Measurements from ENCODE around the gene ZNF280C.
A peak's percentile ranks its signal among the peaks of the same experiment; 100 is the strongest.

Gene ZNF280C

GRCh38 chrX:130179170-130179569, 89.5 kb downstream of the ZNF280C start:
- no peak for DNase-seq (ENCODE audit: low read depth in 2 of 2)

DNA sequence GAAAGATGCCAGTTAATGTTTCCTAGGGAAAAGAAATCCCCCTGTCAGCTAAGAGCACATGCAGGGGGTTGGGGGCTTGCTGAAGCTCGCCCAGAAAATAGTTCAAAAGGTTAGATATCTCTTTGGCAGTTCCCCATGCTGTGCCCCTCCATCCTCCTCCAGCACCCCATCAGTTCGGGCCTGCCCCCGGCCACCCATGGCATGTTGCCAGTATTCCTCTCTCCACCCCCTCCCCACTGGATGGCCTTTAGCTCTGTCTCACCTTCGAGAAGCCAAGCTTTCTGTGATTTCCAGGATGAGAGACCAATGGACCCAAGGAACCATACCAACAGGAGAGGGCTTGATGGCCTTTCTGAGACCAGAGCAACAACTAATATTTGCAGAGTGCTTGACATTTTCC, 91.8 kb downstream of the ZNF280C start:
- DNase-seq (ENCODE audit: low read depth in 2 of 2), result no peak

DNA sequence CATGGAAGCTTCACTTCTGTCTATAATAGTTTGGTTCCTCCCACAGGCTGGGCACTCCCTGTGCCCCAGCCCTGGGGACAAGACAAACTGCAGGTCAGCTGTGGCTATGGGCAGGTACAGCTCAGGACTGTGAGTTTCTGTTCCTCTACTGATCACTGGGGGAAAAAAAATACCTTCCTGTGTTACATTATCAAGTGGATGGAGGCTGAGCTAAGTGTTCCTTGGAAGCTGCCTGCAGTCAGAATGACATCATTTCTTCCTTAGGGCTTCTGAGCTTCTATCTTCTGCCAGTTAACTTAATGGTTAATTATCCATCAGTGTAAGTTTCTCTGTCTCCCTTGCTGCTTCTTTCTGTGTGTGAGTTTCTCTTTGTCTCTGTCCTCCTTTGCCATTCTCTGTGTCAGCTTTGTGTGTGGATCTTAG, 92.3 kb downstream of the ZNF280C start:
- no peak for DNase-seq (ENCODE audit: low read depth in 2 of 2)

- DNase-seq (ENCODE audit: low read depth in 2 of 2), result no peak
These were observed 93.8 kb downstream of the ZNF280C start for GRCh38 chrX:130174937-130175336.

GRCh38 chrX:130174045-130174704, 94.5 kb downstream of the ZNF280C start:
- DNase-seq (ENCODE audit: low read depth in 2 of 2), result no peak

DNA sequence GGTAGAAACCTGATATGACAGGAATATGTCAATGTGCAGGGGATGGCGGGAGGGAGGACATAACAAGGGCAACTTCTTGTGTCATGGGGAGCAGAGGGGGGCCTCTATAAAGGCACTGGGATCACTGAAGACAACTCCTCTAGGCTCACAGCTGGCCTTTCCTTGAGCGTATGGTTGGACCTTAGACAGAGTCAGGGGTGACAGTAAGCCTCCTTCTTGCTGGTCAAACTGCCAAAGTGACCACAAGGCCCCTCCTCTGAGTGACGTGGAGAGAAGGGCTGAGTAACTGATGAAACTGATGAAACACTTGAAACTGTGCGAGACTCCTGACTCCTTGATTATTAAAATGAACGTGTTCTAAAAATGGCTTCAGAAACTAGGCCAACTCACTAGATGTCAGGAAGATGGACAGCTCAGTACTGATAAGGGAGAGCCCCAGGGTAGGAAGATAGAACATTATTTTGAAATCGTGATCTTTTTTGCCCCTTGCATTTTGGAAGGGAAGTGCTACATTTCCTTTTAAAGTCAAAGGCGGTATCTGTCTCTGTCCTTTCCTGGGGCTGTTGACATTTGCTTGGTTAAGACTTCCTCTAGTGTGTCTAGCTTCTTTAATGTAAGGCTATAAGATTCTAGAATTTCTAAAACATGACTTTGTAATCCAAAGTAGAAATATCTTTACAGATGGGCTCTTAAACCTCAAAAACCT, 95.4 kb downstream of the ZNF280C start:
- DNase-seq (ENCODE audit: low read depth in 2 of 2), result peak; percentile 36 to 39

- no peak for DNase-seq (ENCODE audit: low read depth in 2 of 2)
These were observed 96.4 kb downstream of the ZNF280C start for GRCh38 chrX:130172127-130172845.

GRCh38 chrX:130171446-130172126, 97.1 kb downstream of the ZNF280C start, which contains the start of gene RAB33A:
RAB33A (plus strand) TSS chrX:130171962; CDS start chrX:130172063, 101 bp downstream.
- peak; percentile 4 to 16 for DNase-seq (ENCODE audit: low read depth in 2 of 2)

GRCh38 chrX:130170752-130171445, 97.8 kb downstream of the ZNF280C start:
- peak; percentile 53 to 63 for DNase-seq (ENCODE audit: low read depth in 2 of 2)

- no peak for DNase-seq (ENCODE audit: low read depth in 2 of 2)
These were observed 101.7 kb downstream of the ZNF280C start for GRCh38 chrX:130167040-130167439.

GRCh38 chrX:130166503-130166777, 102.3 kb downstream of the ZNF280C start:
- no peak for DNase-seq (ENCODE audit: low read depth in 2 of 2)

GRCh38 chrX:130165703-130166502, 102.8 kb downstream of the ZNF280C start, which contains the start of gene AIFM1:
AIFM1 (minus strand) TSS chrX:130165841; CDS start chrX:130165656, 185 bp downstream.
- peak; percentile 82 to 85 for DNase-seq (ENCODE audit: low read depth in 2 of 2)

DNA sequence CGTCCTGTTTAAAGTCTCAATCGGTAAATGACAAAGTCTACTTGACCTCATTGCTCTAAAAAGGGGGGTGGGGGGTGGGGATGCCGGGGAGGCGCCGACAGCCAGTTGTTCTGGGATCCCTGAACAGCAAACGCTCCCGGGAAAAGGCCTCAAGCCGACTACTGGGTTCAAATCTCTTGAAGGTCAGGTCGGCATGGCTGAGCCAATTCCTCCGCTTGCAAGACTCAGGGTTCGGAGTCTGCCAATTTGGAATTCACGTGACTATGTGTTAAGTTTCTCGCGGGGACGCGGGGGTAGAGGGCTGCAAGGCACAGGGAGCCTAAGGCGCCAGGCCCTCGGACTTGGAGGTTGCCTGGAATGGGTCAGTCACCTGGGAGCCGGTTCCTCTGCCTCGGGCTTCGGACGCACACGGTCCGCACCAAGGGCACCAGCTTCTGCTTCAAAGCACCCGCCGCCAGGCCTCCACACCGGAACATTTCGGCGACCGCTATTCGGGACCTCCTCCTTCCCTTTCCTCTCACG, 103.5 kb downstream of the ZNF280C start:
- DNase-seq (ENCODE audit: low read depth in 2 of 2), result peak in 1 of 2 donors; percentile 2

DNA sequence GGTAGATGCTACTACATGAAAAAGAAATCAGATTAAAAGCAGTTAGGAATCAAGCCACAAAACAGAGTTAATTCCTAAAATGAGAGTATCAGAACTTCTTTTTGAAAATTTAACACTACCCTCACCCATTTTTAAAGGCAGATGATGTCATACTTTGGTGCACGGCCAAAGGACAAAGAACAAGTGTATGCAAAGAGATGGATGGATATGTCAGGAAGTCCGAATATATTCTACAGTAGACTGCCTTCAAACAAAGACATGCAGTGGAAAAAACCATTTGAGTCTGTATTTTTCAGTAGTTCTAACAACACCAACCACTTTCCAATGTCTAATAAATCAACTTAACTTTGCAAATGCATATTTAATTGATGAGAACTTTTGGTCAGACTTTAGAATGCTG, 105.3 kb downstream of the ZNF280C start:
- DNase-seq (ENCODE audit: low read depth in 2 of 2), result no peak

- no peak for DNase-seq (ENCODE audit: low read depth in 2 of 2)
These were observed 106.5 kb downstream of the ZNF280C start for GRCh38 chrX:130162094-130162735.

- no peak for DNase-seq (ENCODE audit: low read depth in 2 of 2)
These were observed 108.9 kb downstream of the ZNF280C start for GRCh38 chrX:130159776-130160175.

- DNase-seq (ENCODE audit: low read depth in 2 of 2), result no peak
These were observed 110.4 kb downstream of the ZNF280C start for GRCh38 chrX:130158311-130158710.

DNA sequence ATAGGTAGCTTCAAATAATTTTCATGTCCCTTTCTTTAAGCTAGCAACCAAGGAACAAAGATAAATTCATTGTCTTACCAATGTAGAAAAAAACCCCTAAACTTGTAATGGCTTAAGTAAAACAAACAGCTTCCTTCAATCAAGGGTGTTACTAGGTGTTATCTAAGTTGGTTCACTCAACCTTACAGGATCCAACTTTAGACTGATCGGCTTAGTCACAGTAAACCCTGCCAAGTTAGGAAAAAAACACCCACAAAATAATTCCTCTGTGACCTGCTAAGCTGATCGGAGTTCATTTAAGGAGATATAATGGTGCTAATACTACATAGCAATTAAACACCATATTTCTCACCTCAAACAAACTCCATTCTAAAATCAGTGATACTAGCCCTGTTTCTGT, 113.1 kb downstream of the ZNF280C start:
- DNase-seq (ENCODE audit: low read depth in 2 of 2), result no peak
